ENCODE measurements around the gene SPTBN1.

SPTBN1 gene

DNA sequence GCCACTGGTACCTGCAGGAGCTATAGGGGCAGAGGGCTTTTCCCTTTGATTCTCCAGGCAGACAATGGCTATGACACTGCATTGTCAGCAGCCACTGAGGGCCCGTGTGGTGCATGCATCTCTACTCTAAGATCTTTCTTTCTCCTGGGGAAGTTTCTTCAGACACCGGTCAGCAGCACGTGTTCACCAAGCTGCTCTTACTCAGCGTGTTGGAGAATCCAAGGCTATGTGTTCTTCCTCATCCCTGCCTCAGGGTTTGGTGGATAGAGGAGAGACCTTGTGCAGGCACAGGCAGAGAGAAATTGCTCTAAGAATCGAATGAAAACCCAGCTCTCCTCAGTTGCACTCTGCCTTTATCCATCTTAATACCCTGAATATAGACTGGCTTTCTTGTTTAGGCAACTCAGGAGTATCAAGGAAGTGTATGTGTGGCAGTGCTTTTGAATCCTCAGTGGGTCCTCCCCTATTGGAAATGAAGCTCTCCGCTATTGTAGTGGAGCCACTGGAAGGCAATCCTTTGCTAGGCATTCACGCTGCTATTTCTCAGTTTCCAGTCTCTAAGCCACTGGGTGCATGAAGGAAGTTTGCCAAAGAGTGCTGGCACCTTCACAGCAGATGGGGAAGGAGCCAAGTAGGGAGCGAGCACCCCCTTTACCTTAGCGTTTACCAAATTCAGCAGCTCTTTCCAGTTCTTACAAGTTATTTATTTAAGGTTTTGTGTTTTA lies 180.4 kb downstream of the SPTBN1 start:
- no peak for DNase-seq

DNA sequence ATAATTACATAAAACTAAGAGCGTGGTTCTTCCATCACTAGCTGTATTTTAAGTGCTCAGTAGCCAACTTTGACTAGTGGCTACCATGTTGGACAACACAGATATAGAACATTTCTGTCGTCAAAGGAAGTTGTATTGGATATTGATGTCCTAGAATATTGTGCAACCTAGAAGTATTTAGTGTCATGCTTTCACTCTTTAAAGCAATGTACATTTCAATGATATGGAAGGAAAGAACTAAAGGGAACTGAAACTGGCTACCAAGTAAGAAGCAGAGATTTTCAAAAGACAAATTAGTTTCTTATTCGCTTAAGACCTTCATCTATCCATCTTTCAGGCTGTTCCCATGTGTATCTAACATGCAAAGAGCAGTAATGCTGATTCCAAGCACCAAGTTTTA lies 182.0 kb downstream of the SPTBN1 start:
- no peak for DNase-seq

DNA sequence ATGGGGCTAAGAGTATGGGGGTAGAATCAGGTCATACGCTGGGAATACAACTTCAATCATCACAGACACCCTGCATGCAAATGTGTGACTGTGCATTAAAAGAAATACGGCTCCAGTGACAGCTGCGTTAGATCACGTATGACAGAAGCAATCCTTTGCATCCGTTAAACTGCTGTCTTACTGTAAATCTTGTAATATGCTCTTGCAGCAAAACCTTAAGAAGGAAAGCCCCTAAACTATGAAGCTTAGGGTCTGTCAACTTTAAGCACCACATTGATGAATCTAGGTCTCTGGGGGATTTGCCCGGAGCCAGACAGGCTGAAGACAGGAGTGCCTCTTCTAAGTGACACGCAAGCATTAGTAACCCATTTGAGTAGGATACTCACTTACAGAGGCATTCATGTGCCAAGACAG lies 182.7 kb downstream of the SPTBN1 start:
- DNase-seq = no peak

DNA sequence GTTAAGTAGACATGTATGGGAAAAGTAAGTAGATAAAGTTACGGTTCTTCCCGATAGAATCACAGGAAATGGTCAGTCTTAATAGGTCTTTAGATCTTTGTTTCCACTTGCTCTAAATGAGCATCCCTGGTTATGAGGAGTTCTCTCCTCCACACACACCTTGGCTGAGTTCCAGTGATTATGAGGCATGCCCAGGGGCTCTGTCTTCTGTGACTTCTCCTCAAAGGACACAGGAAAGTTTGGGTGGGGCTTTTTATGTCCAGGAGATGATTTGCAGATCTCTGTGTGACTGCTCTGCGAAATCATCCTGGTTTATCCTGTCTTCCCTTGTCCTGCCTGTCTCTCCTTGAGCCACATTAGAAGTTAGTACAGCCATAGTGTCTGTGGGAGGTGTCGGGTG lies 183.5 kb downstream of the SPTBN1 start:
- no peak for DNase-seq

DNA sequence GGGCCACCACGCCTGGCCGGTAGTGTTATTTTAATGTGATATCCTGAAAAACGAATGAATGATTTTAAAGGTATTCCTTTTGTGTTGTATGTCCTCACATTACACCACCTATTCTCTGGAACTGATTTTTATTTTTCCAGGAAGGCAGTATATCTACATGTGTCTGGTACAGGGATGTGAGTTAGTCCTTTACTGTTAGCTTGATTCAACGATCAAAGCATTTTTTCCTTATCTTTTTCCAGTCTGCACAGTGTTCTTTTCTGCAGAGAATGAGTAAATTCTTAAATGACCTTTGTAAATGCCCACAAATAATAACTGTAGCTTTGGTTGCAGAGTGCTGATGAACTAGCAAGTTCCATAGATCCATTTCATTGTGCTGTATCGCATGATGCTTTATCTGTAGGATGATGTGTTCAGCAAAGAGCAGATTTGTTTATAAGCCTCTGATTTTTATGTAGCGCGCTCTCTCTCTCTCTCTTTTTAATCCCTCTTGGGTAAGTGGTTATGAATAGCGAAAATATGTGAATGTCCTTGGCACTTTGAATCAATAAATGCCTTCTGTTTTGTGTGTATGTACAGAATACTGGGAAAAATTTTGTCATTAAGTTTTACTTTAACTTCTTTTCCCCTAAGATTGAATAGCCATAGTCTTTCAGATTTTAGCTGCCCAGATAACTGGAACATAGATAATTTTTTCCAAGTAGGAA lies 184.9 kb downstream of the SPTBN1 start:
- no peak for DNase-seq

DNA sequence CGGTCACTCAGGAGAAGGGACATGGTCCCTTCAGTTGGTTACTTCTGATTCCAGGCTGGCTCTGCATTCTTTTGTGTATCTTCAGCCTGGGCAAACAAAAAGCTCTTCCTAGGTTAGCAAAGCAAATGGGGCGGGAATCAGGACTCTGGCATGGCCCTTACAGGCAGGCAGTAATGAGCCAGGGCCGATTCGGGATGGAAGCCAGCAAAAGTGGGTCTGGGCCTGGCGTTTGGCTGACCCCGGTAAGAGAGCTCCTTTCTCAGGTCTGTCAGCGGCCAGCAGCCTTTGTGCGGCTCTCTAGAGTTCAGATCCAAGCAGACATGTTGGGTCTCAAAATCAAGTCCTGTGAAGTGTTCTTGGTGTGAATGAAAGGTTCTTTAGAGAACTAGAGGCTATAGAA lies 185.9 kb downstream of the SPTBN1 start:
- no peak for DNase-seq

DNA sequence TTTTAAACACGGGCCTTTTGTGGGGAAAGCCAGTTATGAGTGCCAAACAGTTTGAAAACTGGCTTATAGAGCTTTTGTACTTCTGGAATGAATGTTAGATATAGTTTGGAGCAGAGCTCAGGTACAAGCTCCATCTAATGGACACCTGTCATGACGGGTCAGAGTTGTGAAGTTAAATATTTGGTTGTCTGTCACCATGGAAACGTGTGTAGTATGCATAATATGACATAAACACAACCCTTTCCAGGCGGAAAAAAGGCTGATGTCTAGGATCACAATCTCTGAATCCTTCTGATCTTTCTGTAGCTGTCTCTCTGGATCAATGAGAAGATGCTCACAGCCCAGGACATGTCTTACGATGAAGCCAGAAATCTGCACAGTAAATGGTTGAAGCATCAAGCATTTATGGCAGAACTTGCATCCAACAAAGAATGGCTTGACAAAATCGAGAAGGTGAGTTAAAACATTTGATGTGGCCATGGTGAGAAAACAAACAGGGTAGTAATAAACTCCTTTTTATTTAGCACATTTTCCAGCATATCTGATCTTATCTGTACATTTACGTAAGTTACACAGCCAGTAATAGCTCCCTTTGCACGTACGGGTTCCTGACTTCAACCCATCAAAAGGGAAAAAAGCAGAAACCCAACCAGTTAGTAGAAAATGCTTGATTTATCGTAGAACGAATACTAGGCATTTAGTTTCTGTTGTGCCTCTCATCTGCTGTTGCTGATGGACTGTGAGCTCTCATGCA lies 186.7 kb downstream of the SPTBN1 start:
- no peak for DNase-seq

DNA sequence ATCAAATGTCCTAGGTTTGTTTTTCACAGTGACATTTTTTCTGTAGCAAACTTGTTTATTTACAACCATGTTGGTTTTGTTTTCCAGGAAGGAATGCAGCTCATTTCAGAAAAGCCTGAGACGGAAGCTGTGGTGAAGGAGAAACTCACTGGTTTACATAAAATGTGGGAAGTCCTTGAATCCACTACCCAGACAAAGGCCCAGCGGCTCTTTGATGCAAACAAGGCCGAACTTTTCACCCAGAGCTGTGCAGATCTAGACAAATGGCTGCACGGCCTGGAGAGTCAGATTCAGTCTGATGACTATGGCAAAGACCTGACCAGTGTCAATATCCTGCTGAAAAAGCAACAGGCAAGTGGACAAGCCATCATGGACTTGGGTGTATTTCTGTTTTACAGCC lies 188.1 kb downstream of the SPTBN1 start:
- DNase-seq = no peak

DNA sequence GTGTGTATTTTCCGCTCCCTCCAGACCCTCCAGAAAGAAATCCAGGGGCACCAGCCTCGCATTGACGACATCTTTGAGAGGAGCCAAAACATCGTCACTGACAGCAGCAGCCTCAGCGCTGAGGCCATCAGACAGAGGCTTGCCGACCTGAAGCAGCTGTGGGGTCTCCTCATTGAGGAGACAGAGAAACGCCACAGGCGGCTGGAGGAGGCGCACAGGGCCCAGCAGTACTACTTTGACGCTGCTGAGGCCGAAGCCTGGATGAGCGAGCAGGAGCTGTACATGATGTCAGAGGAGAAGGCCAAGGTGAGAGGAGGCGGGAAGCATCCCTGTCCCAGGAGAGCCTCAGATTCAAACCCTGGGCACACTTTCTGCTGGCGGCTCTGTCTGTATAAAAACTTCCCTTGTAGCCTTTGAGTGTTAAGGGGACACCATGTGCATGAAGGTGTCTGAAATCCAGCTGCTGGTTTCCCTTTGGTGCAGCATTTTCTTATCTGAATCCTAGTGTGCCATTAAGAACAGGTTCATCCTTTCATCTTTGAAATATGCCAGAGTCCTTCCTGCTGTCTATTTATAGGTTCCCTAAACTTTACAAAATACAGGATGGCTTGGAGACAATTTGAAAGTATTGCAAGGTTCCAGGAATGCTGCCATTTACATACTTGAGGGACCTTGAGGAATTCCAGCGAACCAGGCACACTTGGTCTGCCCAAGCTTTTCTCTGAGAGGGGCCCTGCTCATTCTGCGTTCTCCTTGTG lies 190.2 kb downstream of the SPTBN1 start:
- DNase-seq = no peak

DNA sequence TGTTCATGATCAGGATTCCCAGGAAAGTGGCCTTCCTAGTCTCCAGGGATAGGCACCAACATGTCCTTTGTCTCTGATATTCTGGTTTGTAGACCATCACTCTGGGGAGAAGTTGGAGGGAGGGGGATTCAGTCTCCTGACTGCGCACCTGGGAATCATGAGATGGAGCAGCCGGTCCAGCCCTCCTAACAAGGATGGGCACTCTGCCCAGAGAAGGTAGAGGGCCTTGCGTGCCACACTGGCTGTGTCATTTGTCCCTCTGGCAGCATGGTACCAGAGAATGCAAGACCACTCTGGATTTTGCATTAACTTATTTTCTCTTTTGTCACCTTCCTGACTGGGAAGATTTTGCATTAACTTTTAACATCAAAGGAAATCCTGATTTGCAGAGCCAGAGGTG lies 192.1 kb downstream of the SPTBN1 start:
- DNase-seq = no peak

DNA sequence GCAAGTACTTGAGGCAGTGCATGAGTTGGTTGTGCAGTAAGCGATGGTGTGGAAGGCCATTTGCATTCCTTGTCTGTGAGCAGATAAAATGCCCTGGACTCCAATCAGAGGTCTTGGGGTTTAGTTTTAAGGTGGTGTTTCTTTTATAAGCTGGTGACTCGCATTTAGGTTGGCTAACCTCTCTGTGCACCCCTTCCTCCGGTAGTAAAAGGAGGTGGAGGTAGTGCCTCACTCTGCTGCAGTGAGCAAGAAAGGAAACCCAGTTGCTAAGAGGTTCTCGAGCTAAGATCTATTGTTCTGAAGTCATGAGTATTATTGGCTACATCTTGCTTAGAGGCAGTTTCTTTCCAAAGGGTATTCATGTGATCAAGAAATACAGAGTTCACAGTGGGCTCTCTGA lies 193.1 kb downstream of the SPTBN1 start:
- DNase-seq = no peak

DNA sequence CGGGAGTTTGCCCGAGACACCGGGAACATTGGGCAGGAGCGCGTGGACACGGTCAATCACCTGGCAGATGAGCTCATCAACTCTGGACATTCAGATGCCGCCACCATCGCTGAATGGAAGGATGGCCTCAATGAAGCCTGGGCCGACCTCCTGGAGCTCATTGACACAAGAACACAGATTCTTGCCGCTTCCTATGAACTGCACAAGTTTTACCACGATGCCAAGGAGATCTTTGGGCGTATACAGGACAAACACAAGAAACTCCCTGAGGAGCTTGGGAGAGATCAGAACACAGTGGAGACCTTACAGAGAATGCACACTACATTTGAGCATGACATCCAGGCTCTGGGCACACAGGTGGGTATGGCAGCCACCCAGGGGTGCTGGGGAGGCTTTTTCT lies 193.5 kb downstream of the SPTBN1 start:
- no peak for DNase-seq

DNA sequence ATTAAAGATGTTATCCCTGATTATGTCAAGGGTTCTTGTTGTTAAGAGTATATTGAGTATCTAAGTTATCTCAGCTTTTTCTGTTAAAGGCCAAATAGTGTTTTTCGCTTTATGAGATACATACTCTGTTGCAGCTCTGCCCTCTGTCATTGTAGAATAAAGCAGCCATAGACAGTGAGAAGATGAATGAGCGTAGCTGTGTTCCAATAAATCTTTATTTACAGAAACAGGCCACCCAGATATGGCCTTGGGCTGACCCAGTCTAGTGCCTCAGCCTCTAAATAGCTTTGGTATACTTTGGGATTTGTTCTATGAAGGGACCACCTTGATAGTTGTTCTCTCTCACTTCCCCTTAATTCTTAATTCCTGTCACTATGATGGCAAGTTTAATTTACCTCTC lies 194.5 kb downstream of the SPTBN1 start:
- DNase-seq = no peak

DNA sequence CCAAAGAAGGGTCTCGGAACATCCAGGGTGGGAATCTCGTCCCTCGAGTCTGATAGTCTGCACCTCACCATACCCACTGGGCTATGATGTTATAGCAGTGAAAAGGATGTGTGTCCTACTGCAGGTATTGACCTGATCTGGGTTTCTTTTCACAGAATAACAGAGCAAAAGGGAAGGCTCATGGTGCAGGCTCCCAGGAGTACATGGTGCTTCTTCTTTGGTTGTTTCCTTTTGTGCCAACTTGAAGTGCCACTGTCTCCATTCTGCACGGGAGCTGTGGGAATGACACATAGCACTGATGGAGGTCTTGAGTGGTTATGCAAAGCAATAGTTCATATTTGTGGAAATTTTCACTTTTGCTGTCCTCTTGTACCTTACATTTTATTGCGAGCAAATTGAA lies 195.2 kb downstream of the SPTBN1 start:
- DNase-seq = no peak

DNA sequence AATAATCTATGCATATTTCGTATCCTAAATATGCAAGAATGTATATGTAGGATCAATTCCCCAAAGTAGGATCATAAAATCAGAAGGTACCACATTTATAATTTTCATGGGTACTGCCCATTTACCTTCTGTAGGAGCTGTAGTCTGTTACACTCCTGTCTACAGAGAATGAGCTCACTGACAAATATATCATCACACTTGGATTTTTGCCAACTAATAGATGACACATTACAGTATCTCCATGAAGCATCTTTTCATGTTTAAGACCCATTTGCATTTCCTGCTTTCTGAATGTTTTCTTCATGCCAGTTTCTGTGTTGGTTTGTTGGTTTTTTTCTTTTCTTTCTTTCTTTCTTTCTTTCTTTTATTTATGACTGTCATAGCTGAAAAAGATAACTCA lies 196.4 kb downstream of the SPTBN1 start:
- DNase-seq = no peak

DNA sequence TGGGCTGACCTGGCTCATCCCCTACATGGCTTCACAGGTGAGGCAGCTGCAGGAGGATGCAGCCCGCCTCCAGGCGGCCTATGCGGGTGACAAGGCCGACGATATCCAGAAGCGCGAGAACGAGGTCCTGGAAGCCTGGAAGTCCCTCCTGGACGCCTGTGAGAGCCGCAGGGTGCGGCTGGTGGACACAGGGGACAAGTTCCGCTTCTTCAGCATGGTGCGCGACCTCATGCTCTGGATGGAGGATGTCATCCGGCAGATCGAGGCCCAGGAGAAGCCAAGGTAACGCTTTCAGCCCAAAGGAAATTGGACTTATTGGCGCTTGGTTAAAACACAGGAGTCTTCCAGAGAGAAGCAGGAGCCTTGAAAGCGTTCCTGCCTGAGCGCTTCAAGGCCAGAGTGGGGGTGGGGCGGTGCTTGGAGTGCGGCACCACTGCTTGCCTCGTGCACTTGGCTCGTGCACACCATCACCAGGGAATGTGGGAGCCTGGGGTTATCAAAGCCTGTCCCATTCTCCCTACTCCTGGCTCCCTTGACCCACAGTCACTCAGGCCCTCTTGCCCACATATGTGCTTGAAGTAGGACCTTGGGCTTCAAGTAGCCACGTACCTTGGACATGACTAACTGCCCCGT lies 197.6 kb downstream of the SPTBN1 start:
- DNase-seq = no peak

DNA sequence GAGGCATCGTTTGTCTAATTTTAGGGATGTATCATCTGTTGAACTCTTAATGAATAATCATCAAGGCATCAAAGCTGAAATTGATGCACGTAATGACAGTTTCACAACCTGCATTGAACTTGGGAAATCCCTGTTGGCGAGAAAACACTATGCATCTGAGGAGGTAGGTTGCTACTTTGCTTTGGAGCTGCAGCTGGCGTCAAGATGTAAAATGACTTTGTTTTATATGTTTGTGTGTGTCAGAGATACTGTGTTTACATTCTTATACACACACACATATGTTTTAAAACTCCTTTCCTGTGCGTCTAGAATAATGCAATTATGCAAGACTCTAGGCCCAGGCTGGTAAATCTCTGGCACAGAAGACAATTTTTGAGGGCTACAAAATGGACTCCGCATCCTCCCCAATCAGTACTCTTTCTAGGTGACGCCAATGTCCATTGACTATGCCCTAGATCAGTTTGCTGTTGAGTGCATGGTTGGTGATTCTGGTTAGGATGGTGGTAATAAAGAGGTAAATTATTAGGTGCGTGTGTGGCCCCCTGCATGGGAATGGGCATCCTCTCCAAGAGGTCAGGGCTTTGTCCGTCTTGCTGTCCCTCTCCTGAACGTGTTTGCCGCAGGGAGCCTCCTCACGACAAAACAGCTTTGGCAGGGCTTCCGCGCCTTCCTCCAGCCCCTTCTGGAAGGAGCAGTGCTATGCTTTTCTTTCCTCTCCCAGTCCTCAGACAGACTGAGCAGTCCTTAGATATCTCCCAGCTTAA lies 199.1 kb downstream of the SPTBN1 start:
- DNase-seq = no peak

DNA sequence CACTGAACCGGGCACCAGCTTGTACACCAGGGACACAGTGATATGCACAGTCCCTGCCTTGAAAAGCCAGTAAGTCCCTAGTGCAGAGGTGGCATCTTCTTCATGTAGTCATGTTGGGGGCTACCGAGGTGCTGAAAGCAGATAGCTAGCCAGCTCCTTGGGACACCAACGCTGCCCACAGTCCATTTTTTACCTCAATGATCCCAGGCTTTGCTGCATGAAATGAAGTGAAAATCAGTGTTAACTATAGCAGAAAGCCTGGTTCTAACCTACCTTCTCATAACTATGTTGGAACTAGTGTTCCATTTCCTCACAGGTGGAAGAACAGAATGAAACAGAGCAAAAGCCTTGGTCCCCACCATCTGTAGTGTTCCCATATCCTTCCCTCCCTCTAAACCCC lies 200.7 kb downstream of the SPTBN1 start:
- no peak for DNase-seq

DNA sequence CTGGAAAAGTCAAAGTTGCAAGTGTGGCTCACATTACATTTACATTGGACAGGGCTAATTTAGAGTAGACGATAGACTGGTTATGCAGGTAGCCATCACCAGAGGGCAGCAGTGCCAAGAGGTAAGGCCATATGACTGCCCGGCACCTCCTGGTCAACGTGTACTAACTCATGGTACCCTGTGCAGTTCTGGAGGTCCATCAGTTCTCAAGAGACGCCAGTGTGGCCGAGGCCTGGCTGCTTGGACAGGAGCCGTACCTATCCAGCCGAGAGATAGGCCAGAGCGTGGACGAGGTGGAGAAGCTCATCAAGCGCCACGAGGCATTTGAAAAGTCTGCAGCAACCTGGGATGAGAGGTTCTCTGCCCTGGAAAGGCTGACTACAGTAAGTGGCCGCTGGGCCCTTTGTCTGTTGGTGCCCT lies 201.5 kb downstream of the SPTBN1 start:
- DNase-seq = peak in 1 of 2 experiments; percentile 70

DNA sequence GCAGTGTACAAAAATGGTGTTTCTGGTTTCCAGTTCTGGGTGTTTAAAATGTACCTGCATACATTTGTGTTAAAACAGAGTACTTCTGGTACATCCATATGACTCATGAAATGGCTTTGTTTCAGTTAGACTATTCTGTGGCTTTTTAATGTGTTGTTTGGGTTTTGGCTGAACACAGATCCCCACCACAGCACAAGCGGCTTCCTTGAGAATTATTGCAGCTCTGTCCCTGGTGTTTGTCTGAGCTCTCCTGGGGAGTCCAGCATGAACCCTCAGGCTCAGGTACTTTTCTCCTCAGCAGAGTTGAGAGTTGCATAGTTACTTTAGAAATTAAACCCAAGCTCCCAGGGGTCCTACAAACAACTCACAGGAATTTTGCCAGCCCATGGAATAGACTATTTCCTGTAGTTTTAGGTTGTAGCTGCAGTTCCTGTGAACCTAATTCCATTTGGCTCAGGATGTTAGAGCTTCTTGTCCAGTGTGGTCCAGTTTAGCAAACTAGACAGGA lies 202.5 kb downstream of the SPTBN1 start:
- no peak for DNase-seq

DNA sequence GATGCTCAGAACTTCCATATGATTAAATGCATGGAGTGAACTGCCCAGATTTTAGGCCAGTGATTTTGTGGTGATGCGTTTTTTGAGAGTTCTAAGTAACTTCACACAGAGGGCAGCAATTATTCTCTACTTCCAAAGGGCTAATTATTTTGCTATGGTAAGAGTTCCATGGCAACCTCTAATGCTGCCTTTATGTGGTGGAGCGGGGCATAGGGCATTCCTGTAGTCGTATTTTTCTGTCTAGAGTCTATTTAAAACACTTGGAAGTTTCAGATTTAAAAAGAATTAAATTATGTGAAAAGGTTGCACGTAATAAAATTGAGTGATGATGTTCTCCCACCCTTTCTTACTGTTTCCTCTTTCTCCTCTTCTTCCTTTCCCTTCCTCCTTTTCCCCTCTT lies 203.4 kb downstream of the SPTBN1 start:
- DNase-seq = no peak

DNA sequence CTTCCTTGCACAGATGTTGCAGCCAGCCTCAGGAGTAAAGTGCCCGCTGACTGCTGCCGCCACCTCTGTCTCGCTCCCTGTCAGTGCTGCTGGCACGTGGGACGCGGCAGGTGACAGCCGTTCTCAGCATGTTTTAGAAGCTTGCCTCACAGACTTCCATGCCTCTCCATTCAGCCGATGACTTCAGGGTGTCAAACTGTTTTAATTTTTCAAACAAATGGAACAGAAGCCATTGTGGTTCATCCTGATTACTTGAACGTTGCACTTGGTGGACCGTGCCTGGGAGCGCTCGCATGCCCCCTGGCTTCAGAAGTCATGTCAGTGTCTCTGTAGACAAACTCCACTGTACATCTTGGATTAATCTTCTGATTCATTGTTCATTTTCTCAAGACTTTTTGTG lies 204.6 kb downstream of the SPTBN1 start:
- DNase-seq = no peak

Data from NCI-H524 (cell line).